Nephron (organoid): ENCODE data around the gene RSRC1.
A peak's percentile ranks its signal among the peaks of the same experiment; 100 is the strongest.

Experiments used
- H3K27ac Mint-ChIP-seq, 3 experiments: 2 replicates each; pipeline ENCODE4 v1.8.0; 2020; ENCODE audit warnings: mixed read lengths in 3 of 3, mild to moderate bottlenecking in 2 of 3, moderate library complexity in 1 of 3
- H3K27me3 Mint-ChIP-seq: 2 replicates; pipeline ENCODE4 v1.8.0; 2021; ENCODE audit warnings: low read depth, mild to moderate bottlenecking, moderate library complexity, mixed read lengths
- H3K36me3 Mint-ChIP-seq: 2 replicates; pipeline ENCODE4 v1.8.0; 2020; ENCODE audit warnings: low read depth, mixed read lengths
- H3K4me1 Mint-ChIP-seq: 2 replicates; pipeline ENCODE4 v1.8.0; 2020; ENCODE audit warnings: mixed read lengths
- H3K4me3 Mint-ChIP-seq, 3 experiments: 2 replicates each; pipeline ENCODE4 v1.8.0; 2020; ENCODE audit warnings: mild to moderate bottlenecking in 3 of 3, mixed read lengths in 3 of 3, moderate library complexity in 2 of 3
- H3K9me3 Mint-ChIP-seq: 2 replicates; pipeline ENCODE4 v1.8.0; 2020; ENCODE audit warnings: mixed read lengths
- TF ChIP-seq, protein P1 (sequence below), 3 experiments: fragments of 200-600 bp; sonication (generic); IDR thresholded peaks; one replicate each; pipeline ENCODE4 v1.5.0; 2021; ENCODE audit warnings: antibody characterized with exemption in 3 of 3; ENCODE audit not compliant: unreplicated experiment in 3 of 3

RSRC1 gene

DNA sequence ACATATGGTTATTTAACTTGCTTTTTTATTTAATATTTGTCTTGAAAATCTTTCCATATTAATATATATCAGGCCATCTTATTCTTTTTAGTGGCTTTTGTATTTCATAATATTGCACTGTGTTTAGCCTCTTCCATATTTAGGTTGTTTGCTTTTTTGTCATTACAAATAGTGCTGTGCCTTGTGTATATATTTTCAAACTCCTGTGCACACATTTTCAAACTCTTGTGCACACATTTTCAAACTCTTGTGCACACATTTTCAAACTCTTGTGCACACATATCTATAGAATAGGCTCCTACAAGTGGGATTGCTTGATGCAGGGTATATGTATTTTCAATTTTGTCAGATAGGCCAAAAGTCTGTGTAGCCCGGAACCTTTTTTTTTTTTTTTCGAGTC lies 343.1 kb downstream of the RSRC1 start:
- Mint-ChIP-seq H3K9me3 (no peaks in the 10 kb centered on the region), H3K36me3 (no peaks in the 10 kb centered on the region), H3K4me1 (no peaks in the 10 kb centered on the region), H3K27me3 (no peaks in the 10 kb centered on the region), H3K4me3 (no peak overlapping the region), H3K27ac (no peak overlapping the region)
- TF ChIP-seq, protein P1, sequence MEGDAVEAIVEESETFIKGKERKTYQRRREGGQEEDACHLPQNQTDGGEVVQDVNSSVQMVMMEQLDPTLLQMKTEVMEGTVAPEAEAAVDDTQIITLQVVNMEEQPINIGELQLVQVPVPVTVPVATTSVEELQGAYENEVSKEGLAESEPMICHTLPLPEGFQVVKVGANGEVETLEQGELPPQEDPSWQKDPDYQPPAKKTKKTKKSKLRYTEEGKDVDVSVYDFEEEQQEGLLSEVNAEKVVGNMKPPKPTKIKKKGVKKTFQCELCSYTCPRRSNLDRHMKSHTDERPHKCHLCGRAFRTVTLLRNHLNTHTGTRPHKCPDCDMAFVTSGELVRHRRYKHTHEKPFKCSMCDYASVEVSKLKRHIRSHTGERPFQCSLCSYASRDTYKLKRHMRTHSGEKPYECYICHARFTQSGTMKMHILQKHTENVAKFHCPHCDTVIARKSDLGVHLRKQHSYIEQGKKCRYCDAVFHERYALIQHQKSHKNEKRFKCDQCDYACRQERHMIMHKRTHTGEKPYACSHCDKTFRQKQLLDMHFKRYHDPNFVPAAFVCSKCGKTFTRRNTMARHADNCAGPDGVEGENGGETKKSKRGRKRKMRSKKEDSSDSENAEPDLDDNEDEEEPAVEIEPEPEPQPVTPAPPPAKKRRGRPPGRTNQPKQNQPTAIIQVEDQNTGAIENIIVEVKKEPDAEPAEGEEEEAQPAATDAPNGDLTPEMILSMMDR (IDR thresholded peaks at IDR 0.05; ENCODE audit: unreplicated experiment in 3 of 3): no peak

DNA sequence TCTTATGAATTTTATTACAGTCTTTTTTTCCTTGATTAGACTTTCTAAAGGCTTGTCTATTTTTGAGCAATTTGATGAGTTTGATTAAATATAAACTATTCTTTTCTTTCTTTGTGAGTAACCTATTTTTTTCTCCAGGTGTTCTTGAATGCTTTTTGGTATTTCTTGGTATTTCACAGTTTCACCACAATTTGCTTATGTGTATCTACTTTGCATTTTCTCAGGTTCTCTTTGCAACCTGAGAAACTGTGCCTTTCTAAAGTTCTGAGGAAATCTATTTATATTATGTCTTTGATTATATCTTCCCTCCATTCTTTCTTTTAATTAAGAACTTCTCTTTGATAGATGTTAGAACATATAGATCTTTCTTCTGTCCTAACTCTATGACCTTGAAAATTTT lies 344.0 kb downstream of the RSRC1 start:
- Mint-ChIP-seq H3K9me3 (no peaks in the 10 kb centered on the region), H3K27ac (no peak overlapping the region), H3K4me3 (no peak overlapping the region), H3K36me3 (no peaks in the 10 kb centered on the region), H3K27me3 (no peaks in the 10 kb centered on the region), H3K4me1 (no peaks in the 10 kb centered on the region)
- TF ChIP-seq, protein P1 (IDR thresholded peaks at IDR 0.05; ENCODE audit: unreplicated experiment in 3 of 3): no peak

DNA sequence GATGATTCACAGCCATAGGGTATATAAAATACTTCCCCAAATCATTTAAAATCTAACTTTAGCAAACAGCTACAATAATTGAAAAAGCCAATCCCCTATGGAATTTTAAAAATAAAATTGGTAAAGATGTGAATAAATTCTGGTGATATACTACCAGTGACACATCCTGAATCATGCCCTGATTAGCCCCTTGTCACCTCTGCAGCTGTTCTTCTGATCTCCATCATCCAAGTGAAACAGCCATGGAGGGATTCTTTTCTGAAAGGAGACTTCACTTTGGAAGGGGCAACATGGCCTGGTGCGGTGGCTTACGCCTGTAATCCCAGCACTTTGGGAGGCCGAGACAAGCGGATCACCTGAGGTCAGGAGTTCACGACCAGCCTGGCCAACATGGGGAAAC lies 345.5 kb downstream of the RSRC1 start:
- Mint-ChIP-seq H3K27me3 (no peaks in the 10 kb centered on the region), H3K27ac (no peak overlapping the region), H3K4me1 (no peaks in the 10 kb centered on the region), H3K36me3 (no peaks in the 10 kb centered on the region), H3K9me3 (no peaks in the 10 kb centered on the region), H3K4me3 (no peak overlapping the region)
- TF ChIP-seq, protein P1 (IDR thresholded peaks at IDR 0.05; ENCODE audit: unreplicated experiment in 3 of 3): no peak

DNA sequence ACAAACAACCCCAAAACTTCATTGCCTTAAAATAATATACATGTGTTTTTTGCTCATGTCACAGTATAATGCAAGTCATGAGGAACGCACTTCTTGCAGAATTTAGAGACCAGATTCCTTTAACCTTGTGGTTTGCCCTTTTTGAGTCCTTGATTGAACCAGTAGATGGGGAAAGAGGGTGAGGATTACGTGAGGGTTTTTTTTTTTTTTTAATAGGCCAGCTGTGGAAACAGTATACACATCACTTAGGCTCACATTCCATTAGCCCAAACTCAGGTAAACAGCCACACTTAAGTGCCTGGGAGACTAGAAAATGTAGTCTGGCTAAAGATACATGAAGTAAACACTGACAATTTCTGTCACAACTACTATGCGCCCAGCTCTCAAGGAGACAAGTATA lies 346.2 kb downstream of the RSRC1 start:
- TF ChIP-seq, protein P1 (IDR thresholded peaks at IDR 0.05; ENCODE audit: unreplicated experiment in 3 of 3): no peak

DNA sequence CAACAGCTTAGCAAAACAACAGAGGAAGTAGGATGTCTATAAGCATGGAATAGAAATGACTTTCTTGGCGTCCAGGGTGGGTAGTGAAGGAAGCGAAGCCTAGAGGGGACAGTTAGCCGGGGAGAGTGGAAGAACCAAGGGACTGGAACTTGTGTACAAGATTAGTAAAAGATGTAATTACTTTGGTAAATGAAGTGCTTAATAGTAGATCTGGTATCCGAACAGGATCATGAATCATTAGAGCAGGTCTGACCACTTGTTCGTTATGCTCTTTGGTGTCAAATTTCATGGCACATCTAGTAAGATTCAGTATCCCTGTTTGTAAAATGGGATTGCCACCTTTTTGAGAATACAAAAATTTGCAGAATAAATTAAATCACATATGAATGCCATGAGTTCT lies 348.6 kb downstream of the RSRC1 start:
- no peaks in the 10 kb centered on the region for H3K27me3 Mint-ChIP-seq
- peak overlapping the region in 1 of 3 experiments; percentile 75 for H3K27ac Mint-ChIP-seq
- H3K36me3 Mint-ChIP-seq: no peaks in the 10 kb centered on the region
- TF ChIP-seq, protein P1 (IDR thresholded peaks at IDR 0.05; ENCODE audit: unreplicated experiment in 3 of 3): no peak
- no peaks in the 10 kb centered on the region for H3K9me3 Mint-ChIP-seq
- no peak overlapping the region for H3K4me3 Mint-ChIP-seq
- H3K4me1 Mint-ChIP-seq: no peaks in the 10 kb centered on the region

More for the DNA sequence above, 346.2 kb downstream of the RSRC1 start:
- H3K9me3 Mint-ChIP-seq: no peaks in the 10 kb centered on the region
- H3K27me3 Mint-ChIP-seq: no peaks in the 10 kb centered on the region
- no peak overlapping the region for H3K4me3 Mint-ChIP-seq
- no peaks in the 10 kb centered on the region for H3K4me1 Mint-ChIP-seq
- no peak overlapping the region for H3K27ac Mint-ChIP-seq
- no peaks in the 10 kb centered on the region for H3K36me3 Mint-ChIP-seq

DNA sequence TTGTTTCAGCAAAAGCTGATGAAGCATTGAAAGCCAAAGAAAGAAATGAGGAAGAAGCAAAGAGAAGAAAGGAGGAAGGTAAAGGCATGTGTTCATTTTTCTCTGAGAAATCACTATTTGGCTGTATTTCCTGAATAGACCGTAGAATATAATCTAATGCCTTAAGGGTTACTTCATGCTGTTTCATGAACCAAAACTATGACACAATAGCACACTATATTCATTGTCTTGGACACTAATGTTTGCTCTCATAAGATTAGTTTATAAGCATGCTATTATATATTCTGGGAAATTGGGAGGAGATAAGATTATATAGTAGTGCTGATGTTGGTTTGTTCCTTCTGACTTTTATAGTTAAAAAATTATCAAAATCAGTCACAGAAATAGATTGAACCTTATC lies 351.0 kb downstream of the RSRC1 start:
- Mint-ChIP-seq H3K4me1 (no peaks in the 10 kb centered on the region), H3K9me3 (no peaks in the 10 kb centered on the region), H3K27ac (no peak overlapping the region), H3K36me3 (no peaks in the 10 kb centered on the region), H3K4me3 (no peak overlapping the region), H3K27me3 (no peaks in the 10 kb centered on the region)
- TF ChIP-seq, protein P1 (IDR thresholded peaks at IDR 0.05; ENCODE audit: unreplicated experiment in 3 of 3): no peak
